RWPE2 (cell line): Measurements from ENCODE around the gene WWTR1.
A peak's percentile ranks its signal among the peaks of the same experiment; 100 is the strongest.

Source experiments
- ATAC-seq: fragments of 200-7000 bp; cut with Tn5 transposase; 3 replicates; pipeline ENCODE4 v1.9.1; 2021; ENCODE audit warnings: low read depth
- DNase-seq: peaks from one replicate; pipeline ENCODE4 v3.0.0-alpha.2; 2020; ENCODE audit warnings: low spot score
- H3K27ac ChIP-seq: fragments of 450-650 bp; 2 replicates; pipeline ENCODE4 v1.5.1; 2017; ENCODE audit warnings: mild to moderate bottlenecking; ENCODE audit not compliant: poor library complexity, severe bottlenecking
- H3K27me3 ChIP-seq: fragments of 250-450 bp; sonication (Bioruptor Pico); 2 replicates; pipeline ENCODE4 v1.5.1; 2021; ENCODE audit warnings: mild to moderate bottlenecking, moderate library complexity; ENCODE audit not compliant: insufficient read depth, poor library complexity, severe bottlenecking
- H3K36me3 ChIP-seq: fragments of 250-450 bp; sonication (Bioruptor Pico); 2 replicates; pipeline ENCODE4 v1.5.1; 2020; ENCODE audit warnings: low read depth, mild to moderate bottlenecking, moderate library complexity
- H3K4me1 ChIP-seq: fragments of 250-450 bp; sonication (Bioruptor Pico); 2 replicates; pipeline ENCODE4 v1.5.1; 2021; ENCODE audit warnings: mild to moderate bottlenecking, moderate library complexity; ENCODE audit not compliant: insufficient read depth, poor library complexity, severe bottlenecking
- H3K4me3 ChIP-seq: fragments of 250-450 bp; sonication (Bioruptor Pico); 2 replicates; pipeline ENCODE4 v1.5.1; 2021; ENCODE audit warnings: mild to moderate bottlenecking, moderate library complexity; ENCODE audit not compliant: severe bottlenecking
- H3K9me3 ChIP-seq: fragments of 250-450 bp; sonication (Bioruptor Pico); 2 replicates; pipeline ENCODE4 v1.5.1; 2021; ENCODE audit warnings: mild to moderate bottlenecking, moderate library complexity; ENCODE audit not compliant: severe bottlenecking
- CTCF ChIP-seq: fragments of 450-650 bp; IDR thresholded peaks from one replicate; pipeline ENCODE4 v1.5.1; 2017; ENCODE audit warnings: mild to moderate bottlenecking, moderate library complexity; ENCODE audit not compliant: poor library complexity, severe bottlenecking

The WWTR1 gene

GRCh38 chr3:149489060-149489690, 168.7 kb downstream of the WWTR1 start:
- no peak for ATAC-seq
- Histone ChIP-seq H3K27me3 (no peaks in the 10 kb centered on the region), H3K36me3 (no peaks in the 10 kb centered on the region), H3K9me3 (no peaks in the 10 kb centered on the region), H3K4me3 (no peak overlapping the region), H3K27ac (no peak overlapping the region), H3K4me1 (no peaks in the 10 kb centered on the region)
- DNase-seq: no peak
- peak; percentile 70 for TF ChIP-seq CTCF

- no peaks in the 10 kb centered on the region for H3K27me3 ChIP-seq
- TF ChIP-seq CTCF: peak; percentile 17
- no peak for ATAC-seq
- H3K4me3 ChIP-seq: no peak overlapping the region
- no peak for DNase-seq
- H3K9me3 ChIP-seq: no peaks in the 10 kb centered on the region
- H3K27ac ChIP-seq: no peak overlapping the region
- H3K4me1 ChIP-seq: no peaks in the 10 kb centered on the region
- no peaks in the 10 kb centered on the region for H3K36me3 ChIP-seq
Measured at GRCh38 chr3:149487598-149488197, 170.1 kb downstream of the WWTR1 start.

GRCh38 chr3:149486726-149487125, 171.1 kb downstream of the WWTR1 start:
- no peak for ATAC-seq
- TF ChIP-seq CTCF: no peak
- no peaks in the 10 kb centered on the region for H3K27me3 ChIP-seq
- H3K4me1 ChIP-seq: no peaks in the 10 kb centered on the region
- H3K9me3 ChIP-seq: no peaks in the 10 kb centered on the region
- no peak overlapping the region for H3K27ac ChIP-seq
- H3K4me3 ChIP-seq: no peak overlapping the region
- no peaks in the 10 kb centered on the region for H3K36me3 ChIP-seq
- no peak for DNase-seq

- no peaks in the 10 kb centered on the region for H3K27me3 ChIP-seq
- H3K4me1 ChIP-seq: no peaks in the 10 kb centered on the region
- DNase-seq (no peak), ATAC-seq (no peak)
- TF ChIP-seq CTCF: no peak
- H3K27ac ChIP-seq: no peak overlapping the region
- H3K36me3 ChIP-seq: no peaks in the 10 kb centered on the region
- no peaks in the 10 kb centered on the region for H3K9me3 ChIP-seq
- no peak overlapping the region for H3K4me3 ChIP-seq
Measured at GRCh38 chr3:149481491-149481890, 176.3 kb downstream of the WWTR1 start.

- no peak overlapping the region for H3K27ac ChIP-seq
- no peaks in the 10 kb centered on the region for H3K36me3 ChIP-seq
- no peak for TF ChIP-seq CTCF
- no peaks in the 10 kb centered on the region for H3K9me3 ChIP-seq
- DNase-seq (no peak), ATAC-seq (no peak)
- H3K27me3 ChIP-seq: no peaks in the 10 kb centered on the region
- no peaks in the 10 kb centered on the region for H3K4me1 ChIP-seq
- no peak overlapping the region for H3K4me3 ChIP-seq
Measured at GRCh38 chr3:149481056-149481455, 176.8 kb downstream of the WWTR1 start.
